Skeletal muscle satellite cell (primary cell): Measurements from ENCODE around the gene KIAA1671.

Experiments used
- H3K27me3 ChIP-seq: 2 replicates; pipeline ENCODE4 v1.7.0; 2013; ENCODE audit warnings: low read length; ENCODE audit not compliant: control insufficient read depth, insufficient read depth
- H3K36me3 ChIP-seq: 2 replicates; pipeline ENCODE4 v1.7.0; 2013; ENCODE audit warnings: mild to moderate bottlenecking, control low read depth, low read length; ENCODE audit not compliant: insufficient read depth
- H3K4me1 ChIP-seq: 2 replicates; pipeline ENCODE4 v1.7.0; 2013; ENCODE audit warnings: low read length; ENCODE audit not compliant: control insufficient read depth, insufficient read depth
- H3K4me2 ChIP-seq: 2 replicates; pipeline ENCODE4 v1.7.0; 2013; ENCODE audit warnings: mild to moderate bottlenecking, low read length
- H3K4me3 ChIP-seq: 2 replicates; pipeline ENCODE4 v1.7.0; 2013; ENCODE audit warnings: low read length
- H3K9ac ChIP-seq: 2 replicates; pipeline ENCODE4 v1.7.0; 2013; ENCODE audit warnings: mild to moderate bottlenecking, low read depth, low read length, moderate library complexity
- H3K9me3 ChIP-seq: replicated peaks from 2 replicates; pipeline ENCODE4 v1.7.0; 2013; ENCODE audit warnings: mild to moderate bottlenecking, control low read depth, low read length

Gene KIAA1671

GRCh38 chr22:25105817-25106650 is 153.5 kb downstream of the KIAA1671 start:
- Histone ChIP-seq H3K9ac (no peak overlapping the region), H3K27me3 (no peaks in the 10 kb centered on the region), H3K4me2 (no peak overlapping the region), H3K4me1 (peaks cover under 1% of the 10 kb centered on the region), H3K4me3 (no peak overlapping the region), H3K36me3 (no peaks in the 10 kb centered on the region), H3K9me3 (no peaks in the 10 kb centered on the region)

DNA sequence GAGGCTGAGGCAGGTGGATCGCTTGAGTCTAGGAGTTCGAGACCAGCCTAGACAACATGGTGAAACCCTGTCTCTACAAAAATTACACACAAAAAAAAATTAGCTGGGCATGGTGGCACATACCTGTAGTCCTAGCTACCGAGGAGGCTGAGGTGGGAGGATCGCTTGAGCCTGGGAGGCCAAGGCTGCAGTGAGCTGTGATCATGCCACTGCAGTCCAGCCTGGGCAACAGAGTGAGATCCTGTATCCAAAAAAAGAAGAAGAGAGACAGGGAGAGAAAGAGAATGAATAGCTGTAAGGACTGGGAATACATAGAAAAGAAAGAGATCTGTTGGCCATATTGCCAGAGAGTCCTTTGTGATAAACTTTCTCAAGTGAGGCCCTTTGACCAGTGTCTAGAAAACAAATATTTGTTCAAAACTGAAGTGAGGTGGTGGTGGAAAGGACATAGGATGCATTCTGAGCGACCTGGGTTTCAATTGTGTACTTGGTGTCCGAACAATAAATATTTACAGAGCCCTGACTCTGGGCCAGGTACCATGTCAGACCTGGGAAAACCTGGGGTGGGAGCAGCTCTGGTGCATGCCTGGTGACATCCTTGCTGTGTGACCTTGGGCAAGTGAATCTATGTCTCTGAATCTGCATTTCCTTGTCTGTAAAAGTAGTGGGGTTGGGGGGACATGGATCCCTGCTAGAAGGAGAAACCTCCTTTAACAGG is 157.5 kb downstream of the KIAA1671 start:
- H3K4me2 ChIP-seq: no peak overlapping the region
- H3K9ac ChIP-seq: no peak overlapping the region
- H3K4me3 ChIP-seq: no peak overlapping the region
- no peaks in the 10 kb centered on the region for H3K36me3 ChIP-seq
- H3K27me3 ChIP-seq: peaks cover 25% of the 10 kb centered on the region
- no peaks in the 10 kb centered on the region for H3K9me3 ChIP-seq
- peaks cover 5% of the 10 kb centered on the region for H3K4me1 ChIP-seq

DNA sequence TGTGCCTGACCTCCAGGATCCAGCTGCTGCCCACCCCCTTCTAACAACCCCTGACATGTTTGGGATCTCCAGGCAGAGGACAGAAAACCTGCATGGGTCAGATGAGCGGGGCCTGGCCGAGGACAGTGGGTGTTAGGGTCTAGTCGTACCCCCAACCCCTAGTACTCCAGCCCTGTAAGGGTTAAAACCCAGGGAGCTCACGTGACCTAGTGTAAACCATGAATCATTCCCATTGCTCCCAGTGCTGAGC is 158.0 kb downstream of the KIAA1671 start:
- H3K9ac ChIP-seq: no peak overlapping the region
- H3K4me2 ChIP-seq: peak overlapping the region; percentile 98
- H3K9me3 ChIP-seq: no peaks in the 10 kb centered on the region
- H3K4me3 ChIP-seq: peak overlapping the region; percentile 74
- H3K27me3 ChIP-seq: peaks cover 25% of the 10 kb centered on the region
- H3K36me3 ChIP-seq: no peaks in the 10 kb centered on the region
- peaks cover 5% of the 10 kb centered on the region for H3K4me1 ChIP-seq

DNA sequence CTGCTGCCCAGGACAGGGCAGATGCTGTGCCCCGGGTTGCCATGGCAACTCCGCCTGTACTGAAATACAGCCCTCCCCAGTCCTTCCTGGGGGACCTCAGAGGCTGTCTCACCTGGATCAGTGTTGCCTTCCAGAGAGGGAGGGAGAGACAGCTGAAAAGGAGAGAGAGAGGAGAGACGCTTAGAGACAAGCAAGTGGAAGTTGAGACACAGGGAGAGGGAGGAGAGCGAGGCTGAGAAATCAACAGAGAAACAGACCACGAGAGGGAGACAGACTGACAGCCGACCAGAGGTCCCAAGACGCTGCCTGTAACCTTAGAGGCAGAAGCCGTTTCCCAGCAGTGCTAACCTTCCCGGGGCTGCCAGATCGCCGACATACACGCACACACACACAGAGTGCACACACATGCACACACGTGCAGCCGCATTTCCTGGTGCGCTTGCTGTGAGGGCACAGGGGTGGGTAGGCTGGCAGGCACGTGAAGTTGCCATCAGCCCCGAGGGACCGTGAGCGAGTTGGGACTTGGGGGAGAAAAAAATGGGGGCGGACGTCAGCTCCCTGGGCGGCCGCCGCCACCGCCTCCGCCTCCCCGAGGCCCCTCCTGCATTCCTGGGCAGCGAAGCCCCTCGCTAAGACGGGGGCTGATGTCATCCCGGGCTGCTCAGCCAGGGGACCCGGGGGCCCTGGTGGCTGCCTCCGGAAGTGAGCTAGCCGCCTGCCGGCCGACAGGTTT is 158.5 kb downstream of the KIAA1671 start:
- peaks cover 5% of the 10 kb centered on the region for H3K4me1 ChIP-seq
- H3K4me3 ChIP-seq: peak overlapping the region; percentile 74

DNA sequence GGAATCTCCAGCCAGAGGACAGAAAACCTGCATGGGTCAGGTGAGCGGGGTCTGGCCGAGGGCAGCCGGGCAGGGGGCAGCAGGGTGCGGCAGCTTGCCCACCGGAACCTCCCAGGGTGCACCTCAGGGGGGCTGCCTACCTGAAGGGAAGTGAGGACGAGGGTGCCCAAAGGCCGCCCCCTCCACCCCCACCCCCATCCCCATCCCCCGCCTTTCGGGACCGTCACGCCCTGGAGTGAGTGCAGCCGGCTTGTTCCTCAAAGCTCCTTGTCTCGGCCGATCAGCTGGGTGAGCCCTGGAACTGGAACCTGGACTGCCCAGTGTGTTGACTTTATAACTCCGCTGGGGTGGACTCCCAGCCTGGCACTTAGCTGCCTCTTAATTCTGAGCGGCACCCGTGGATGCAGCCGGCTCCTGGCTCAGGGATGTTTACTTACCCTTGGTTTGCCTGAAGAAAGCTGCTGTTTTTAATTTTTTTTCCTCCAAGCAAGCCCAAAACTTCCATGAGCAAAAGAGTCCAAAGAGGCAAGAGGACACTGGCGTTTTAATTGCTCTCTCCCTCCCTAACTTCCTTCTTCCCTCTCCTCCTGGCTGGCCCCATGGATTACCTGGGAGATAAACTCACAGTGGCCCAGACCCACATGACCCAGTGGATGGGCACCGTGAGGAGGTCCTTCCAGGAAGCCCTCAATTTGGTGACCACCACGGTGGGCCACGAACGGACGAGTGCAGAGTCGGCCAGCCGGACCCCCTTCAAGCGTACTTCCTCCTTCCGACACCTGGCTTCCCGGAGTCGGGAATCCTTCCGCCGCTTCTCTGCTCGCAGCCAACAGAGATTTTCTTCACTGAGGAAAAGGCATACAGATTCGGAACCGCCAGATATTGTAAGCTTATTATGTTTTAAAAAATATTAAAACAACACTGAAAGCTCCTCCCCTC is 159.3 kb downstream of the KIAA1671 start:
- Histone ChIP-seq H3K4me1 (peaks cover 5% of the 10 kb centered on the region), H3K4me2 (peak overlapping the region; percentile 98), H3K27me3 (peaks cover 25% of the 10 kb centered on the region), H3K9me3 (no peaks in the 10 kb centered on the region), H3K9ac (peak overlapping the region; percentile 37), H3K36me3 (no peaks in the 10 kb centered on the region), H3K4me3 (peak overlapping the region; percentile 74)

More for the DNA sequence above, 158.5 kb downstream of the KIAA1671 start:
- H3K9me3 ChIP-seq: no peaks in the 10 kb centered on the region
- H3K27me3 ChIP-seq: peaks cover 25% of the 10 kb centered on the region
- H3K4me2 ChIP-seq: peak overlapping the region; percentile 98
- no peaks in the 10 kb centered on the region for H3K36me3 ChIP-seq
- peak overlapping the region; percentile 37 for H3K9ac ChIP-seq

GRCh38 chr22:25112538-25113253 is 160.2 kb downstream of the KIAA1671 start:
- peaks cover 5% of the 10 kb centered on the region for H3K4me1 ChIP-seq
- H3K4me3 ChIP-seq: no peak overlapping the region
- no peaks in the 10 kb centered on the region for H3K36me3 ChIP-seq
- H3K9ac ChIP-seq: no peak overlapping the region
- H3K27me3 ChIP-seq: peaks cover 25% of the 10 kb centered on the region
- no peaks in the 10 kb centered on the region for H3K9me3 ChIP-seq
- H3K4me2 ChIP-seq: no peak overlapping the region

GRCh38 chr22:25113316-25113721 is 160.8 kb downstream of the KIAA1671 start:
- peaks cover 5% of the 10 kb centered on the region for H3K4me1 ChIP-seq
- H3K9ac ChIP-seq: no peak overlapping the region
- H3K36me3 ChIP-seq: no peaks in the 10 kb centered on the region
- H3K27me3 ChIP-seq: peaks cover 25% of the 10 kb centered on the region
- H3K9me3 ChIP-seq: no peaks in the 10 kb centered on the region
- no peak overlapping the region for H3K4me3 ChIP-seq
- H3K4me2 ChIP-seq: no peak overlapping the region

GRCh38 chr22:25114369-25115362 is 162.2 kb downstream of the KIAA1671 start:
- H3K36me3 ChIP-seq: no peaks in the 10 kb centered on the region
- no peak overlapping the region for H3K4me3 ChIP-seq
- no peaks in the 10 kb centered on the region for H3K9me3 ChIP-seq
- H3K9ac ChIP-seq: no peak overlapping the region
- H3K4me1 ChIP-seq: peaks cover 5% of the 10 kb centered on the region
- H3K4me2 ChIP-seq: no peak overlapping the region
- peaks cover 25% of the 10 kb centered on the region for H3K27me3 ChIP-seq

DNA sequence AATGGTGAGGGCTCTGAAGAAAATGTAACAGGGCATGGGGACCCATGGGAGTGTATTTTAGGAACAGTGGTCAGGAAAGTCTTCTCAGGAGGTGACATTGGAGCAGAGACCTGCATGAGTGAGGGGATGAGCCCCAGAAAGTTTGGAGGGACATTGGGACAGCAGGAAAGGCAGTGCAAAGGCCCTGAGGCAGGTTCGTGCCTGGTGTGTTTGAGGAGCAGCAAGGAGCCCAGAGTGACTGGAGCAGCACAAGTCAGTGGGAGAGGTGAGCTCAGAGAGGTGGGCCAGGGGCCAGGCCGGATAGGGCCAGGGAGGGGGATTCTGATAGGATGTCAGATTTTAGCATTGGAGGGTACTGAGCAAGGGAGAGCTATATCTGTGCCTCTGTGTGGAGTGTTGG is 167.1 kb downstream of the KIAA1671 start:
- Histone ChIP-seq H3K36me3 (no peaks in the 10 kb centered on the region), H3K4me3 (no peak overlapping the region), H3K4me2 (no peak overlapping the region), H3K27me3 (no peaks in the 10 kb centered on the region), H3K4me1 (no peaks in the 10 kb centered on the region), H3K9ac (no peak overlapping the region), H3K9me3 (no peaks in the 10 kb centered on the region)
